Measurements from ENCODE around the gene PTTG1IP2. TPM values are rescaled to one million over a fixed set of nuclear protein-coding genes. Genes with fewer than 3 reads are reported as not detected.

The PTTG1IP2 gene
- total RNA-seq, 1 experiment from 2014 or later = not detected

DNA sequence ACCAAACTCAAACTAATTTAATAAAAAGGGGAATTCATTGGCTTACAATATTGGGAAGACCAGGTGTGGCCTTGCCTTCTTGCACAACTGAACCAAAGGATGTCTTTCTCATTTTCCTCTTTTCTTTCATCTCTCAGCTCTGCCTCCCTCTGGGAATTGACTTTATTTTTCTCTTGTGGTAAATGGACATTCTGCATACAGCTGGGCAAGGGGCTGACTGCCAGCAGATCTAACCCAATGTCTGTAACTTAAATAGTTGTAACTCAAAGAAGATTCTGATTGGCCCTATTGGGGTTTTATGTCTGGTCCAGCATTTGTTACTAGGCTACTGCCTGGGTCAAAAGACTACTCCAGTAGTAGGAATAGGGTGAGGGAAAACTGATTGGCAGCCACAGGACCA, 15.3 kb downstream of the PTTG1IP2 start:
- no peak overlapping the region; a peak in 1 of 7 replicates for H3K27ac Mint-ChIP-seq

More for the DNA sequence above, 15.3 kb downstream of the PTTG1IP2 start:
- Mint-ChIP-seq H3K4me3 (no peak overlapping the region), H3K27me3 (ENCODE audit: low read depth) (no peaks in the 10 kb centered on the region), H3K4me1 (peaks cover 0 to 6% of the 10 kb centered on the region in 2 experiments; a peak in 2 of 4 replicates), H3K36me3 (ENCODE audit: insufficient read depth in 1 of 3, low read depth in 3 of 3) (no peaks in the 10 kb centered on the region), H3K9me3 (no peaks in the 10 kb centered on the region)
- no peaks in the 10 kb centered on the region for H3K4me1 ChIP-seq (ENCODE audit: insufficient read depth, low read length)
- H2AFZ ChIP-seq (ENCODE audit: low read length) = no peak overlapping the region
- H4K5ac ChIP-seq (ENCODE audit: insufficient read length, low read depth, low read length) = no peak overlapping the region
- H3K4me2 ChIP-seq (ENCODE audit: insufficient read depth, insufficient read length, low read length) = no peak overlapping the region
- DNase-seq = no peak
- no peak overlapping the region for H2BK12ac ChIP-seq (ENCODE audit: insufficient read length, low read depth, low read length)
- H4K91ac ChIP-seq (ENCODE audit: insufficient read length, low read depth, low read length) = no peak overlapping the region
- no peak overlapping the region for H3K14ac ChIP-seq (ENCODE audit: insufficient read depth, low read length)
- no peak overlapping the region for H3K4ac ChIP-seq (ENCODE audit: low read depth, low read length)
- no peak overlapping the region for H3K23ac ChIP-seq (ENCODE audit: insufficient read length, low read depth, low read length)
- no peaks in the 10 kb centered on the region; the same call in 1 of the 2 replicates for H3K79me2 ChIP-seq (ENCODE audit: insufficient read depth, low read length)
- no peaks in the 10 kb centered on the region for H3K79me1 ChIP-seq (ENCODE audit: insufficient read depth, low read depth, low read length, poor library complexity, severe bottlenecking)
- H2BK5ac ChIP-seq (ENCODE audit: insufficient read length, low read length) = no peak overlapping the region
- H3T11ph ChIP-seq (ENCODE audit: low read length) = no peak overlapping the region
- no peak overlapping the region for H3K27ac ChIP-seq (ENCODE audit: insufficient read length, low read depth, low read length)
- H2BK20ac ChIP-seq (ENCODE audit: low read depth, low read length, poor library complexity, severe bottlenecking) = no peak overlapping the region
- H4K8ac ChIP-seq (replicated peaks; ENCODE audit: insufficient read length, low read depth, low read length) = no peak overlapping the region
- H3K9me3 ChIP-seq (ENCODE audit: control insufficient read depth, low read depth, low read length) = no peaks in the 10 kb centered on the region
- H3K56ac ChIP-seq (ENCODE audit: insufficient read length, low read depth, low read length) = no peak overlapping the region
- no peak overlapping the region for H3K9ac ChIP-seq (ENCODE audit: extremely low read depth, insufficient read length, low read length)
- H2BK15ac ChIP-seq (ENCODE audit: low read depth, low read length) = no peak overlapping the region
- H4K20me1 ChIP-seq (ENCODE audit: control insufficient read depth, insufficient read depth, insufficient read length) = no peaks in the 10 kb centered on the region
- H3K18ac ChIP-seq (ENCODE audit: insufficient read length, low read depth, low read length) = no peak overlapping the region
- H2BK120ac ChIP-seq (ENCODE audit: low read depth, low read length, poor library complexity, severe bottlenecking) = no peak overlapping the region
- H3K27me3 ChIP-seq (ENCODE audit: insufficient read depth, low read length) = no peaks in the 10 kb centered on the region
- H3K23me2 ChIP-seq (ENCODE audit: insufficient read length, low read depth, low read length, poor library complexity, severe bottlenecking) = no peaks in the 10 kb centered on the region
- H2AK5ac ChIP-seq (ENCODE audit: insufficient read length, low read length) = no peak overlapping the region
- TF ChIP-seq, protein P1, sequence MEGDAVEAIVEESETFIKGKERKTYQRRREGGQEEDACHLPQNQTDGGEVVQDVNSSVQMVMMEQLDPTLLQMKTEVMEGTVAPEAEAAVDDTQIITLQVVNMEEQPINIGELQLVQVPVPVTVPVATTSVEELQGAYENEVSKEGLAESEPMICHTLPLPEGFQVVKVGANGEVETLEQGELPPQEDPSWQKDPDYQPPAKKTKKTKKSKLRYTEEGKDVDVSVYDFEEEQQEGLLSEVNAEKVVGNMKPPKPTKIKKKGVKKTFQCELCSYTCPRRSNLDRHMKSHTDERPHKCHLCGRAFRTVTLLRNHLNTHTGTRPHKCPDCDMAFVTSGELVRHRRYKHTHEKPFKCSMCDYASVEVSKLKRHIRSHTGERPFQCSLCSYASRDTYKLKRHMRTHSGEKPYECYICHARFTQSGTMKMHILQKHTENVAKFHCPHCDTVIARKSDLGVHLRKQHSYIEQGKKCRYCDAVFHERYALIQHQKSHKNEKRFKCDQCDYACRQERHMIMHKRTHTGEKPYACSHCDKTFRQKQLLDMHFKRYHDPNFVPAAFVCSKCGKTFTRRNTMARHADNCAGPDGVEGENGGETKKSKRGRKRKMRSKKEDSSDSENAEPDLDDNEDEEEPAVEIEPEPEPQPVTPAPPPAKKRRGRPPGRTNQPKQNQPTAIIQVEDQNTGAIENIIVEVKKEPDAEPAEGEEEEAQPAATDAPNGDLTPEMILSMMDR (conservative IDR thresholded peaks at IDR 0.05) = no peak

Measured in H9 (cell line).